HG03469 (cell line): ENCODE results near the gene MLPH.

Source experiments
- ATAC-seq: cut with Tn5 transposase; IDR thresholded peaks from one replicate; pipeline ENCODE4 v1.9.1; 2021; ENCODE audit warnings: mild to moderate bottlenecking, moderate library complexity, moderate number of reproducible peaks; ENCODE audit not compliant: unreplicated experiment

Gene MLPH

DNA sequence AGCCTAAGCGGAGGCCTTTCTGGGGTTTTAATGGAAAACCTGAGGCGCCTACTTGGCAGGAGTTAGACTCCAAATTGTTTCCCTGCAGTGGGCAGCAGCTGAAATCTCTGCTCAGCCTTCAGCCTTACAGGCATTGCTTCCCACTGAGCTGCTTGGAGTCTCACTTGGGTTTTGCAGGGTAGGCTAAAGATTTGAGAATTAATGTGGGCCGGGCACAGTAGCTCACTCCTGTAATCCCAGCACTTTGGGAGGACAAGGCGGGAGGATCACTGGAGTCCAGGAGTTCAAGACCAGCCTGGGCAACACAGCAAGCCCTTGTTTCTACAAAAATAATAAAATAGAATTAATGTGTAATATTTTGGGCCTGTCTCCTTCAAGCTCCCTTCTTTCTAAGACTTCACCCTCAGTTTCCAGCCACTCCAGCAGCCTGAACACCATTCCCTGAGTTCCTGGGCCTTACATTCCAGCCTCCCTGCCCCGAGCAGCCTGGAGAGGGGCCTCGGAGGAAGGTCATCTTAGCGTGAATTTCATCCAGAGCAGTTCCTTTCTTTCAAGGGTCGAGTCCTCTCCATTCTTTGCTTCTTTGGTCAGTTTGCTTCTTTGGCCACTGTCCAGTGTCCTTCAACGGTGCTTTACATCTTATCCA is 112.5 kb downstream of the MLPH start:
- no peak for ATAC-seq

DNA sequence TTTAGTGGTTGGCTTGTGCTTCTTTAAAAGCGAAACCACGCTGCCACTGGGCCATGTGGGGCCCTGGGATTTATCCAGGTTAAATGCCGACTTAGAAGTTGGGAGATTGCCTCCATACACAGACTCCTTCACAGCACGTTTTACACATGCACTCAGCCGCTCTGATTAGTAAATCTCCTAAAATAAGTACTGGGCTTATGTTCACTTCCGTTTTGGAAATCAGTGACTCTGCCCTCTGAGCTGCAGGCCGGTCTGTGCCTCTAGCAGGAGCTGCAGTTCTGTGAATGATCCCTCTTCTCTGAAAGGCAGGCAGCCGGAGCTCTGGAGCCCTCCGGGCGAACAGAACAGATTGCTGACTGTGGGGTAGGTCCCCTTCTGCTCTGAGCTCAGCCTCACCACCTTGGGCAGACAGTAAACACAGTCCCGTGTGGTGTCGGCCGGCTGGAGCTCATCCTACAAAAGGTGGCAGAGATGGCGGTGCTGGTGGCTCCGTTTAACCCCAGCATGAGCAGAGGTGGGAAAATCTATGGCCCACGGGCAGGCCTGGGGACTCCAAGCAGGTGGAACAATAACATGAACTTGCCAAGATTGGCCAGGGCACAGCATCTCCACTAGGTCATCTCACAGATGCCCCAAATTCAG is 113.3 kb downstream of the MLPH start:
- no peak for ATAC-seq

DNA sequence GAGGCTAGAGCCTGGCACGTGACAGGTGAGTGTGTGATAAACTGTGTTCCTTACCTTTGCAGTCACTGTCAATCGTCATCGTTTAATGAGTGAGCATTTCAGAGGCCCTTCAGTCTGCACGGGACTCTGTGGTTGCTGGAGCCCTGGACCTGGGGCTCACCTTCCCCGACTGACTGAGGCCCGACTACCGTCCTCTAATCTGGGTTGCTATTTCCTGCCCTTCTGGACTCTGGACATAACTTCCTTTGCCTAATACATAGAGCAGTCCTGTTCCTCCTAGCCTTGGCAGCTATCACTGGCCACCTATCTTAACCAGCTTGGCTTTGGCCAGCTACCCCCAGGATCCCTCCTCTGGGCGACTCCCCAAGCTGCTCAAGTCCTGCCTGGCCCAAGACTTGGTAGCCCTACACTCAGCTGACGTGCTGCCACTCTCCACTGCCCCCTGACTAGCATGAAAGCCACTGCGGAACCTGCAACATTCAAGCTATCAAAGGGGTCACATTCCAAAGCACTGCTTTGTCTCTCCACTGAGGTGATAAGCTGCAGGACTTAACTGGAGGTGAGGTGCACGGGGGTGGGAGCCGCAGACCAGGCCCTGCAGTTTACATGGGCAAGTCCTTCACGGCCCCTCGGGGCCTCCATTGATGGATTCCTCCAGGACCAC is 114.5 kb downstream of the MLPH start:
- no peak for ATAC-seq

DNA sequence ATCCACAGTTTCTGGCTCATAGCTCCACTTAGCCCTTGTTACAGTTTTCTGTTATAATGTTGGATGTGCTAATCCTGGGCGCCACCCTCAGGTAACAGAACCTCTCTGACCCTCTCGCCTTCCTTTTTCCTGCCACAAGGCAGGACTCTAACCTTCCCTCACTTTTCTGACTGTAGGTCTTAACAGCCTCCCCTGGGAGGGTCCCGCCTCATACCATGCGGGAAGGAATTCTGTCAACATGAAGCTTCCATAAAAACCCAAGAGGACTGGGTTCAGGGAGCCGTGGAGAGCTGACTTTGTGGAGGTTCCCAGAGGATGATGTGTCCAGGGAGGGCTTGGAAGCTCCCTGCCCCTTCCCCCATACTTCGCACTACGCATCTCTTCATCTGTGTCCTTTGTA is 115.4 kb downstream of the MLPH start:
- ATAC-seq, result no peak

DNA sequence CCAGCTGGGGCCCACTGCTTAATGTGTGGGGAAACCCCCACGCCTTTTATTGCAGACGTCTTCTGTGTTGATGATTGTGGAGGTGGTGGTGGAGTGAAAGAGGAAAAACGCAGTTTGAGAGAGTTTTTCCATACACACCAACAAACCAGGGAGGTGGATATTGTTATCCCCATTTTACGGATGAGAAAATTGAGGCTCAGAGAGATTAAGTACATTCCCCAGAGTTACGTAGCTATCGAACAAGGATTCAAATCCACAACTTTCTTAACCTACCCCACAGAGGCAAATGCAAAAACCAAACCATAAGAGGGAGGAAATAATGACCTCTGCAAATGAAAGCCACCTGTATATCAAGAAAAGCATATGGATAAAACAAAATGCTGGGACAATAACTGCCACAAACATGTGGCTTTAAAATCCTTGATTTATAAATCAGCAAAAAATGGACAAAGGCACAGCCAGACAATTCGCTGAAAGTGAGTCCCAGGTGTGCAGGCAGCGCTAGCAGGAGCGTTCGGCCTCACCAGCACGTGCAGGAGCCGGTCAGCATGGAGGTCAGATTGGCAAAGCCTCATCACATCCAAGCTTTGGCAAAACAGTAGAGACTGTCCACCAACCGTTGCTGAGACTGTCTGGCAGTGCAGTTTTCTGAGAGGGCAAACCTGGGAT is 116.1 kb downstream of the MLPH start:
- no peak for ATAC-seq

DNA sequence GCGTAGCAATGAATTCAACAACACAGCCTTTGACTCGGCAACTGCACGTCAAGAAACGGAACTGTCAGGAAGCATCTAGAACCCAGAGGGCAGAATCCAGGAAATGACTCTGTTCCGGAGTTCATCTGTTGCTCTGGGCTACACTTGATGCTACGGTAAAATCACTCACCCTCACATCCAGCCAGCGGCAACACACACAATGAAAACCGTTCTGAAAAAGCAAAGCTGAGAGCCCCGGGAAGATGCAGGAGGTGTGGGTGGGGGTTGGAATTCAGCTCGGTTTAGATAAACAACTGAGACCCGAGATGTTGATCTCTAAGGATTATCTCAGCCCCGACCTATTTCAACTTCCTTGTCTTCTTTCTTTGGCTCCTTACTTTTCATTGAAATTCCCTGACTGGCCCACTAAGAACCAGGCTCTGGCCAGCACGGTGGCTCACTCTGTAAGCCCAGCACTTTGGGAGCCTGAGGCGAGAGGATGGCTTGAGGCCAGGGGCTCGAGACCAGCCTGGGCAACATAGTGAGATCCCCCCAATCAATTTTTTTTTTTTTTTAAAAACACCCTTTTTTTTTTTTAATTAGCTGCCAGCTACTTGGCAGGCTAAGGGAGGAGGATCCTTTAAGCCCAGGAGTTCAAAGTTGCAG is 116.8 kb downstream of the MLPH start:
- peak; percentile 70 for ATAC-seq

DNA sequence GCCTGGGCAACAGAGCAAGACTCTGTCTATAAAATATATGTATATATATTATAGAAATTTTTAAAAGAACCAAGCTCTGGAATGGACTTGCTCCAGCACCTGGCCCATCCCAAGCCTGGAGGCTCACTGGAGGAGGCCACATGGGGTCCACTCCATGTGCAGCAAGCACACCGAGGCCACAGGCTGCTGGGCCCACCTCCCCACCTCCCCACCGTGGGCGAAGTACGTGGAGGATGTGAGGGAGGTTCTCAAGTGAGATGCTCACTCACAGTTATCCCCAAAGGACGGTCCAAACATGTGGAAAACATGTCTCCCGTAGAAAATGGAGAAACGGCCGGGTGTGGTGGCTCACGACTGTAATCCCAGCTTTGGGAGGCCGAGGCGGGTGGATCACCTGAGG is 117.3 kb downstream of the MLPH start:
- ATAC-seq, result no peak
